Spleen (tissue), 7 donors: ENCODE data around the gene ASB14.
"Not testable (repeated sequence)": the region's sequence is repeated elsewhere in the genome, so short reads cannot be mapped to it uniquely, and the experiment has no call there.

Experiments
- CTCF ChIP-seq, 11 experiments: fragments of 200-600 bp in 7 of 11; fragments of 450-650 bp in 4 of 11; sonication (generic) in 4 of 11; IDR thresholded peaks in 8 of 11; conservative IDR thresholded peaks in 3 of 11; 1 replicate in 7 of 11; 2 replicates in 4 of 11; pipeline versions ENCODE4 v1.4.0 to v1.8.0; 2016 to 2021; ENCODE audit warnings: antibody characterized with exemption in 11 of 11, inconsistent platforms in 4 of 11, mild to moderate bottlenecking in 1 of 11
- POLR2A ChIP-seq, 3 donors: fragments of 450-650 bp; IDR thresholded peaks; one replicate each; pipeline ENCODE4 v1.5.1; 2017; ENCODE audit warnings: antibody characterized with exemption in 3 of 3, mild to moderate bottlenecking in 1 of 3
- donor health status: DM: no; HTN: no; CAD: no; lungs with moderate emphysema.
- donor health status: DM: no; HTN: no; CAD: no.
- donor health status: DM: no; HTN: no; CAD: no.

GRCh38 chr3:57338272-57339070 lies 46.0 kb upstream of the ASB14 start:
- not testable (repeated sequence) for TF ChIP-seq CTCF (IDR thresholded peaks at IDR 0.05 in 8 of 11, conservative IDR thresholded peaks at IDR 0.05 in 3 of 11); POLR2A (IDR thresholded peaks at IDR 0.05)
